ENCODE data around the gene BRIP1. TPM values are rescaled to one million over a fixed set of nuclear protein-coding genes. Genes with fewer than 3 reads are reported as not detected.

BRIP1 gene
- total RNA-seq, 1 donor from 2014 or later: not detected

- H3K27me3 ChIP-seq: no peaks in the 10 kb centered on the region
- intact Hi-C loops (cut with DNase I): no loop called here
- no peaks in the 10 kb centered on the region for H3K9me3 ChIP-seq
- no peak overlapping the region for H3K27ac ChIP-seq
- no peak for DNase-seq (ENCODE audit: low spot score in 2 of 2)
- no peaks in the 10 kb centered on the region for H3K4me1 ChIP-seq
- TF ChIP-seq CTCF (IDR thresholded peaks at IDR 0.05): no peak
- H3K4me3 ChIP-seq: no peak overlapping the region
- no peaks in the 10 kb centered on the region for H3K36me3 ChIP-seq
Measured at GRCh38 chr17:61662741-61663140, 200.6 kb downstream of the BRIP1 start.

GRCh38 chr17:61662186-61662585 is 201.1 kb downstream of the BRIP1 start:
- intact Hi-C loops (cut with DNase I): no loop called here
- Histone ChIP-seq H3K27ac (no peak overlapping the region), H3K4me1 (no peaks in the 10 kb centered on the region), H3K27me3 (no peaks in the 10 kb centered on the region), H3K36me3 (no peaks in the 10 kb centered on the region), H3K9me3 (no peaks in the 10 kb centered on the region), H3K4me3 (no peak overlapping the region)
- DNase-seq (ENCODE audit: low spot score in 2 of 2): no peak
- TF ChIP-seq CTCF (IDR thresholded peaks at IDR 0.05): no peak

GRCh38 chr17:61660746-61661485 is 202.4 kb downstream of the BRIP1 start:
- Histone ChIP-seq H3K9me3 (no peaks in the 10 kb centered on the region), H3K4me3 (no peak overlapping the region), H3K27ac (no peak overlapping the region), H3K27me3 (no peaks in the 10 kb centered on the region), H3K4me1 (no peaks in the 10 kb centered on the region), H3K36me3 (no peaks in the 10 kb centered on the region)
- TF ChIP-seq CTCF (IDR thresholded peaks at IDR 0.05): no peak
- intact Hi-C loops (cut with DNase I): no loop called here
- no peak for DNase-seq (ENCODE audit: low spot score in 2 of 2)

- Histone ChIP-seq H3K27me3 (no peaks in the 10 kb centered on the region), H3K9me3 (no peaks in the 10 kb centered on the region), H3K4me3 (no peak overlapping the region), H3K36me3 (no peaks in the 10 kb centered on the region), H3K27ac (no peak overlapping the region), H3K4me1 (no peaks in the 10 kb centered on the region)
- no peak for TF ChIP-seq CTCF (IDR thresholded peaks at IDR 0.05)
- no peak for DNase-seq (ENCODE audit: low spot score in 2 of 2)
- intact Hi-C loops (cut with DNase I): no loop called here
Measured at GRCh38 chr17:61659437-61659836, 203.9 kb downstream of the BRIP1 start.

GRCh38 chr17:61658183-61658582 is 205.1 kb downstream of the BRIP1 start:
- Histone ChIP-seq H3K4me1 (no peaks in the 10 kb centered on the region), H3K9me3 (no peaks in the 10 kb centered on the region), H3K36me3 (no peaks in the 10 kb centered on the region), H3K27me3 (no peaks in the 10 kb centered on the region), H3K27ac (no peak overlapping the region), H3K4me3 (no peak overlapping the region)
- DNase-seq (ENCODE audit: low spot score in 2 of 2): no peak
- TF ChIP-seq CTCF (IDR thresholded peaks at IDR 0.05): no peak
- intact Hi-C loops (cut with DNase I): no loop called here

- Histone ChIP-seq H3K4me1 (no peaks in the 10 kb centered on the region), H3K36me3 (no peaks in the 10 kb centered on the region), H3K4me3 (no peak overlapping the region), H3K27ac (no peak overlapping the region), H3K9me3 (peaks cover 0 to 3% of the 10 kb centered on the region in 2 donors), H3K27me3 (no peaks in the 10 kb centered on the region)
- DNase-seq (ENCODE audit: low spot score in 2 of 2): no peak
- no peak for TF ChIP-seq CTCF (IDR thresholded peaks at IDR 0.05)
- intact Hi-C loops (cut with DNase I): no loop called here
Measured at GRCh38 chr17:61657338-61657737, 206.0 kb downstream of the BRIP1 start.
